ENCODE results near the gene HSP90B1.
A peak's percentile ranks its signal among the peaks of the same experiment; 100 is the strongest.

HSP90B1 gene

DNA sequence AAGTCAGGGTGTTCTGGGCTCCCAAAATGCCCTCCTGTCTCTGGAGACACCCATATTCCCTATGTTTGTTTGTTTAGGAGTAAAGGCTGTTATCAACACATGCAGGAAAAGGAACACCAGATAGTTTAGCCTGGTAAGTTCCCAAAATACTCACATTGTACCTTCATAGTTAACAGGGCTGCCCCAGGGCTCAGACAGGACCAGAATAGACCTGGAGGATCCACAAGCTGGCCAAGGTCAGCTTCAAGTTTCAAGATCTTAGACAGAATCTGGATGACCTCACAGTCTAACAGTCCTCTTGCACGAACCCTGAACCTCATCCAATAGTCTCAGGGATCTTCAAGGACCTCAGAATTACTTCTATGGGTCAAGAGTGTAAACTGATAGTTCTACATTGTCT, 18.1 kb upstream of the HSP90B1 start:
- H3K36me3 ChIP-seq (ENCODE audit: insufficient read depth, insufficient read length, low read length): no peaks in the 10 kb centered on the region
- no peaks in the 10 kb centered on the region for H3K27me3 ChIP-seq (ENCODE audit: insufficient read depth, insufficient read length)
- no peaks in the 10 kb centered on the region for H3K4me1 ChIP-seq (ENCODE audit: insufficient read depth, insufficient read length)
- no peak for TF ChIP-seq YY1 (IDR thresholded peaks at IDR 0.05; ENCODE audit: insufficient read depth, insufficient read length)
- TF ChIP-seq SUZ12 (IDR thresholded peaks at IDR 0.05; ENCODE audit: extremely low read depth, insufficient read depth, insufficient read length): no peak
- no peak for TF ChIP-seq ZNF274 (IDR thresholded peaks at IDR 0.05; ENCODE audit: low read depth, low read length)
- no peak overlapping the region for H3K9ac ChIP-seq (ENCODE audit: insufficient read length, low read depth)
- no peaks in the 10 kb centered on the region for H3K9me3 ChIP-seq (ENCODE audit: insufficient read depth, low read length)
- no peak for DNase-seq (ENCODE audit: low read depth, low spot score)
- H3K4me3 ChIP-seq (ENCODE audit: insufficient read length, low read depth): no peak overlapping the region

DNA sequence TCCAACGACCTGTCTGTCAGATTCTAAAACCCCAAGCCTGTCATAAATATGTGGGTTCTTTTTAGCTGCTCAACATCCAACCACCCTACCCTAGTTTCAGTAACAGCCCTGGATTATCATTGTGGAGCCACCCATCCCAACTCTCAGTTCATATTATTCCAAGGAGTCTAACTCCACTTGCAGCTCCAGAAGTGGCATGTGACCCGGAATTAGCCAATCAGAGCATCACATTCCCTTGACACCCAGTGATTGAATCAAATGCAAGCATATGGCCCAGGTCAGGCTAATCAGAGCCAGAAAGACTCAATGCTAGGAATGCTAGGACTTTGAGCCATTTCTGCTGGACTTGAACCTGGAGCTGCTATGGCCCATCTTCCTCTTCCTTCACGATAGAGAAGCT, 17.1 kb upstream of the HSP90B1 start:
- DNase-seq (ENCODE audit: low read depth, low spot score): no peak
- Histone ChIP-seq H3K9me3 (ENCODE audit: insufficient read depth, low read length) (peaks cover 5% of the 10 kb centered on the region), H3K9ac (ENCODE audit: insufficient read length, low read depth) (no peak overlapping the region), H3K4me1 (ENCODE audit: insufficient read depth, insufficient read length) (no peaks in the 10 kb centered on the region), H3K27me3 (ENCODE audit: insufficient read depth, insufficient read length) (no peaks in the 10 kb centered on the region), H3K4me3 (ENCODE audit: insufficient read length, low read depth) (no peak overlapping the region), H3K36me3 (ENCODE audit: insufficient read depth, insufficient read length, low read length) (no peaks in the 10 kb centered on the region)
- TF ChIP-seq SUZ12 (IDR thresholded peaks at IDR 0.05; ENCODE audit: extremely low read depth, insufficient read depth, insufficient read length): no peak
- no peak for TF ChIP-seq ZNF274 (IDR thresholded peaks at IDR 0.05; ENCODE audit: low read depth, low read length)
- no peak for TF ChIP-seq YY1 (IDR thresholded peaks at IDR 0.05; ENCODE audit: insufficient read depth, insufficient read length)

DNA sequence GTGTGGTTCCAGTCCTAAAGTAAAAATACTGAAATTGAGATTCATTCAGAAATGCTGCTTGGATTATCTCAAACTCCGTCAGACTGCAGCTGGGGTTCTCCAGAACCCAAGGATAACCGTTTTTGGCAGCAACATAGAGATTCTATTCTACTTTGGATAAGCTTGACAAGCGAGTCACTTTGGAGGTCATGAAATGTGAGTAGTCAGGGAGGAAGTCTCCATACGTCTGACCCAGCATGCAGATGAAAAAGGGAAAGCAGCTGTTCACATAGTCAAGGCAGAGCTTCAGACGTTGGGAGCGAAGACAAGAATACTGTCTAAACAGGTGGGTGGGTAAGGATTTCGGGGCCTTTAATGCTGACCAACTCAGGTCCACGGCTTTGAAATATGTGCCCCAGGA, 14.9 kb upstream of the HSP90B1 start:
- H3K9me3 ChIP-seq (ENCODE audit: insufficient read depth, low read length): peaks cover 10% of the 10 kb centered on the region
- H3K4me1 ChIP-seq (ENCODE audit: insufficient read depth, insufficient read length): no peaks in the 10 kb centered on the region
- H3K4me3 ChIP-seq (ENCODE audit: insufficient read length, low read depth): no peak overlapping the region
- no peak overlapping the region for H3K9ac ChIP-seq (ENCODE audit: insufficient read length, low read depth)
- H3K27me3 ChIP-seq (ENCODE audit: insufficient read depth, insufficient read length): no peaks in the 10 kb centered on the region
- H3K36me3 ChIP-seq (ENCODE audit: insufficient read depth, insufficient read length, low read length): no peaks in the 10 kb centered on the region
- DNase-seq (ENCODE audit: low read depth, low spot score): no peak
- TF ChIP-seq ZNF274 (IDR thresholded peaks at IDR 0.05; ENCODE audit: low read depth, low read length) (no peak), SUZ12 (IDR thresholded peaks at IDR 0.05; ENCODE audit: extremely low read depth, insufficient read depth, insufficient read length) (no peak), YY1 (IDR thresholded peaks at IDR 0.05; ENCODE audit: insufficient read depth, insufficient read length) (no peak)

DNA sequence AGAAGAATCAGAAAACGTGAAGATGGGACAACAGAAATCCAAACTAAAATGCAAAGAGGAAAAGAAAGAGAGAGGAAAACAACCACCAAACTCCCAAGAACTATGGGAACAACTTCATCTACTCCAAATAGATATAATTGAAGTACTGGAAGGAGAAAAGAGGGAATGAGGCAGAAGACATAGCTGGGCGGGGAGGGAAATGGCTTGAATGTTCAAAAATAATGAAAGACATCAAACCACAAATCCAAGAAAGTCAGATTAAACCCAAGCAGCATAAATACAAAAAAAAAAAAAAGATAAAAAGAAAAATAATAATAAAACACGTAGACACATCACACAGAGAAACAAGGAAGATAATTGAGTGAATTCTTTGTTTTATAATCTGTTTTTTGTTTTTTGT, 12.3 kb upstream of the HSP90B1 start:
- H3K27me3 ChIP-seq (ENCODE audit: insufficient read depth, insufficient read length): no peaks in the 10 kb centered on the region
- H3K4me3 ChIP-seq (ENCODE audit: insufficient read length, low read depth): no peak overlapping the region
- peaks cover 10% of the 10 kb centered on the region for H3K9me3 ChIP-seq (ENCODE audit: insufficient read depth, low read length)
- no peak overlapping the region for H3K9ac ChIP-seq (ENCODE audit: insufficient read length, low read depth)
- H3K4me1 ChIP-seq (ENCODE audit: insufficient read depth, insufficient read length): no peaks in the 10 kb centered on the region
- TF ChIP-seq SUZ12 (IDR thresholded peaks at IDR 0.05; ENCODE audit: extremely low read depth, insufficient read depth, insufficient read length) (no peak), YY1 (IDR thresholded peaks at IDR 0.05; ENCODE audit: insufficient read depth, insufficient read length) (no peak), ZNF274 (IDR thresholded peaks at IDR 0.05; ENCODE audit: low read depth, low read length) (no peak)
- DNase-seq (ENCODE audit: low read depth, low spot score): no peak
- no peaks in the 10 kb centered on the region for H3K36me3 ChIP-seq (ENCODE audit: insufficient read depth, insufficient read length, low read length)

DNA sequence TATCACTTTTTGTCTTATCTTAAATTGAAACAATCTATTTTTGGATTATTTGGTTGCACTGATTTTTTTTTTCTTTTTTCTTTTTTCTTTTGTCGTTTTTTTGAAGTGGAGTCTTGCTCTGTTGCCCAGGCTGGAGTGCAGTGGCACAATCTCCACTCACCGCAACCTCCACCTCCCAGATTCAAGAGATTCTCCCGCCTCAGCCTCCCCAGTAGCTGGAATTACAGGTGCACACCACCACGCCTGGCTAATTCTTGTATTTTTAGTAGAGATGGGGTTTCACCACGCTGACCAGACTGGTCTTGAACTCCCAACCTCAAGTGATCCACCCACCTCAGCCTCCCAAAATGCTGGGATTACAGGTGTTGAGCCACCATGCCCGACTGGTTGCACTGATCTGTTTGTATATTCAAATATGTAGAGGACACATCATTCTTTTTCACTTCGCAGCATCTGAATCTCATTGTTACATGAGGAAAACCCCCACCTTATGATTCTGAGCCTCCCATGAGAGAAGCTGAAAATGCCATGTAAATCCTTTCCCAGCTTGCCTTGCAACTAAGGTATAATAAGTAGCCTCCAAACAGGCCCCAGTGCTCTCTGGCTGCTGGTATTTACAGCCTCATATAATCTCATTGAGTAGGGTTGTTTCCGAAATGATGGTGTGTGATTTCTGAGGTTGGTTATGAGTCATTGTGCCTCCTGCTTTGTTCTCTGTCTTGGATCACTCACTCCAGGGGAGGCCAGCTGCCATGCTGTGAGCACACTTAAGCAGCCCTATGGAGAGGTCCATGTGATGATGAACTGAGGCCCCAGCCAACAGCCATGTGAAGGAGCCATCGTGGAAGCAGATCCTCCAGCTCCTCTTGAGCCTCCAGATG, 5.2 kb upstream of the HSP90B1 start:
- Histone ChIP-seq H3K4me3 (ENCODE audit: insufficient read length, low read depth) (no peak overlapping the region), H3K4me1 (ENCODE audit: insufficient read depth, insufficient read length) (no peaks in the 10 kb centered on the region), H3K9me3 (ENCODE audit: insufficient read depth, low read length) (no peaks in the 10 kb centered on the region), H3K27me3 (ENCODE audit: insufficient read depth, insufficient read length) (no peaks in the 10 kb centered on the region), H3K9ac (ENCODE audit: insufficient read length, low read depth) (no peak overlapping the region), H3K36me3 (ENCODE audit: insufficient read depth, insufficient read length, low read length) (no peaks in the 10 kb centered on the region)
- no peak for TF ChIP-seq SUZ12 (IDR thresholded peaks at IDR 0.05; ENCODE audit: extremely low read depth, insufficient read depth, insufficient read length)
- no peak for TF ChIP-seq ZNF274 (IDR thresholded peaks at IDR 0.05; ENCODE audit: low read depth, low read length)
- TF ChIP-seq YY1 (IDR thresholded peaks at IDR 0.05; ENCODE audit: insufficient read depth, insufficient read length): no peak
- DNase-seq (ENCODE audit: low read depth, low spot score): no peak

DNA sequence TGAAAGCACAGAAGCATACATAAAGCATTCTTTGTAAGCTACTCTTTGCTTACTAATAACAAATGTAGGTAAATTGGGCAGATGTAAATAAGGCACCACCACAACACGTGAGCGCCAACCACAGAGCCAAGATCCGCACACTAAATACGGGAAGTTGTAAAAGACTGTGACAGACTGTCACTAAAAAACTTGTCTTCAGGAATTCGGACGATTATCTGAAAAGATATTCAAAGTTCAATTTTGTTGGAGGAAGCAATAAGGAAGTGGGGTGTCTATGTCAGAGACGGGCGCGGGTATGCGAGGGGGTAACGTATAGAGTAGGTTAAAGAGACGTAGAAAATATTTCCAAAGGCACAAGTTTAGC, 1.5 kb upstream of the HSP90B1 start:
- Histone ChIP-seq H3K36me3 (ENCODE audit: insufficient read depth, insufficient read length, low read length) (peaks cover 27% of the 10 kb centered on the region), H3K9ac (ENCODE audit: insufficient read length, low read depth) (peak overlapping the region; percentile 85), H3K9me3 (ENCODE audit: insufficient read depth, low read length) (no peaks in the 10 kb centered on the region), H3K4me1 (ENCODE audit: insufficient read depth, insufficient read length) (no peaks in the 10 kb centered on the region), H3K27me3 (ENCODE audit: insufficient read depth, insufficient read length) (no peaks in the 10 kb centered on the region), H3K4me3 (ENCODE audit: insufficient read length, low read depth) (peak overlapping the region; percentile 75)
- no peak for TF ChIP-seq ZNF274 (IDR thresholded peaks at IDR 0.05; ENCODE audit: low read depth, low read length)
- no peak for TF ChIP-seq YY1 (IDR thresholded peaks at IDR 0.05; ENCODE audit: insufficient read depth, insufficient read length)
- TF ChIP-seq SUZ12 (IDR thresholded peaks at IDR 0.05; ENCODE audit: extremely low read depth, insufficient read depth, insufficient read length): no peak
- DNase-seq (ENCODE audit: low read depth, low spot score): no peak

DNA sequence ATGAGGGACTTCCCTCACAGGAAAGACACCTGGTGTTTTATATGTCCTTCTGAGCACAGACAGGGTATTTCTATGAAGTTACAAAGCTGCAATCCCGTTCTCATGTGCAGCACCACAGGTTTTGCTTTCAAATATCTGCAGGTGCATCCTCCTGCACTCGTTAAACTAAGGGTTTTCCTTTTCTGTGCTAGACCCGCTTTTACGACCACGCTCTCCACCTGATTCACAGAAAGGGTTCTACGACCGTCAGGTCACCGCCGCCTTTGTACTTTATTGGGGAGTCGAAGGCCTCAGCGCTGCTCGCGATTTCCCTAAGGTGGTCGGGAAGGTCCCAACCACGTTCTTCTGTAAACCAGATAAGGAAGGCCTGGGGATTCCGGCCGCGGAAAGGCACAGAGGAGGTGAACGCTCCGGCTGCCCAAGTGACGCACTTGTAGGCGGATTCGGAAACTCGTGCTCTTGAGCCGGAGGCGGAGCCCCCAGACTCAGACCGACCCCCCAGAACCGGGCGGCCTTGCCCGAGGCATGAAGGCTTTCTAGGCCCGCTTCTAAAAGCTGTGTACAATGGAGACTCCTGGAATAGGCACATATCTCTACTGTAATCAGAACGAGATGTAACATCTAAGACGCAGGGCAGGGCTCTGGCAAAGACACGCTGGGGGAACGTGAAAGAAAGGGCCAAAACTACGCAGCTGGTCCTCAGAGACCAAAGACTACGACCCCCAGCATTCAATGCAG, 995 bp upstream of the HSP90B1 start:
- no peaks in the 10 kb centered on the region for H3K4me1 ChIP-seq (ENCODE audit: insufficient read depth, insufficient read length)
- peaks cover 32% of the 10 kb centered on the region for H3K36me3 ChIP-seq (ENCODE audit: insufficient read depth, insufficient read length, low read length)
- H3K4me3 ChIP-seq (ENCODE audit: insufficient read length, low read depth): peak overlapping the region; percentile 75
- no peak for TF ChIP-seq SUZ12 (IDR thresholded peaks at IDR 0.05; ENCODE audit: extremely low read depth, insufficient read depth, insufficient read length)
- TF ChIP-seq YY1 (IDR thresholded peaks at IDR 0.05; ENCODE audit: insufficient read depth, insufficient read length): no peak
- no peak for TF ChIP-seq ZNF274 (IDR thresholded peaks at IDR 0.05; ENCODE audit: low read depth, low read length)
- peak overlapping the region; percentile 85 for H3K9ac ChIP-seq (ENCODE audit: insufficient read length, low read depth)
- H3K27me3 ChIP-seq (ENCODE audit: insufficient read depth, insufficient read length): no peaks in the 10 kb centered on the region
- peak; percentile 81 for DNase-seq (ENCODE audit: low read depth, low spot score)
- H3K9me3 ChIP-seq (ENCODE audit: insufficient read depth, low read length): no peaks in the 10 kb centered on the region
